K562 (cell line): ENCODE results near the gene TMEM242.

Source experiments
- ARHGAP35 ChIP-seq: fragments of 450-650 bp; IDR thresholded peaks from 2 replicates; pipeline ENCODE4 v1.6.1; 2018; ENCODE audit not compliant: partially characterized antibody
- ATF7 ChIP-seq: fragments of 450-650 bp; IDR thresholded peaks from 2 replicates; pipeline ENCODE4 v1.7.1; 2014; ENCODE audit warnings: mild to moderate bottlenecking, moderate library complexity
- SMARCA5 ChIP-seq: fragments of 450-650 bp; IDR thresholded peaks from 2 replicates; pipeline ENCODE4 v1.6.1; 2016
- ZNF324 ChIP-seq: fragments of 250-450 bp; sonication (Bioruptor Pico); IDR thresholded peaks from 2 replicates; pipeline ENCODE4 v1.4.0; 2020; ENCODE audit warnings: mild to moderate bottlenecking
- TF ChIP-seq, protein P1 (sequence below): fragments of 450-650 bp; IDR thresholded peaks from 2 replicates; pipeline ENCODE4 v1.6.1; 2018; ENCODE audit not compliant: partially characterized antibody
- TF ChIP-seq, protein P2 (sequence below): sonication (generic); formaldehyde crosslinking; IDR thresholded peaks from 2 replicates; pipeline ENCODE4 v1.8.1; 2023; ENCODE audit warnings: mild to moderate bottlenecking, missing genetic modification reagents

DNA sequence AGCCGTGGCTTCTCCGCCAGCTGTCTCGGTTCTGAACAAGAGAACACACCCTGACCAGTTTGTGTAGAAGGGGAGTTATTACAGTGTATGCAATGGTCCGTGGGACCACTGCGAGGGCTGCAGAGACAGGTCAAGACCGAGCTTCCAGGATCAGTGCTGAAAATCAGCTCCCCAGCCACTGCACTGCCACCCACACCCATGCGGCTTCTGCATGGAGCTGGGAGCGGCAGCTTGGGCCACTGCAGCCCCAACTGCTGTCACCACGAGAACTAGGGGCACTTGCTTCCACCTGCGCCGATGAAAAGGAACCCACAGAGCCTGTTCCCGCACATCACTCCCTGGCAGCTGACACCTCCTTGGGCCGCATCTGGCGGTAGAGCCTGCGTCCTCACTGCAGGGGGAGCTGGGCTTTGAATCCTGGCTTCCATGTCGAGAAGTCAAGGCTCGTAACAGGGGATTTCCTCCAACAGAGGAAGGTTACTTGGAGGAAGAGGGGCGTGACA, 56.2 kb downstream of the TMEM242 start:
- TF ChIP-seq ZNF324 (CRISPR knock-in tag) (no peak), ARHGAP35 (no peak), SMARCA5 (no peak), ATF7 (no peak)
- TF ChIP-seq, protein P1, sequence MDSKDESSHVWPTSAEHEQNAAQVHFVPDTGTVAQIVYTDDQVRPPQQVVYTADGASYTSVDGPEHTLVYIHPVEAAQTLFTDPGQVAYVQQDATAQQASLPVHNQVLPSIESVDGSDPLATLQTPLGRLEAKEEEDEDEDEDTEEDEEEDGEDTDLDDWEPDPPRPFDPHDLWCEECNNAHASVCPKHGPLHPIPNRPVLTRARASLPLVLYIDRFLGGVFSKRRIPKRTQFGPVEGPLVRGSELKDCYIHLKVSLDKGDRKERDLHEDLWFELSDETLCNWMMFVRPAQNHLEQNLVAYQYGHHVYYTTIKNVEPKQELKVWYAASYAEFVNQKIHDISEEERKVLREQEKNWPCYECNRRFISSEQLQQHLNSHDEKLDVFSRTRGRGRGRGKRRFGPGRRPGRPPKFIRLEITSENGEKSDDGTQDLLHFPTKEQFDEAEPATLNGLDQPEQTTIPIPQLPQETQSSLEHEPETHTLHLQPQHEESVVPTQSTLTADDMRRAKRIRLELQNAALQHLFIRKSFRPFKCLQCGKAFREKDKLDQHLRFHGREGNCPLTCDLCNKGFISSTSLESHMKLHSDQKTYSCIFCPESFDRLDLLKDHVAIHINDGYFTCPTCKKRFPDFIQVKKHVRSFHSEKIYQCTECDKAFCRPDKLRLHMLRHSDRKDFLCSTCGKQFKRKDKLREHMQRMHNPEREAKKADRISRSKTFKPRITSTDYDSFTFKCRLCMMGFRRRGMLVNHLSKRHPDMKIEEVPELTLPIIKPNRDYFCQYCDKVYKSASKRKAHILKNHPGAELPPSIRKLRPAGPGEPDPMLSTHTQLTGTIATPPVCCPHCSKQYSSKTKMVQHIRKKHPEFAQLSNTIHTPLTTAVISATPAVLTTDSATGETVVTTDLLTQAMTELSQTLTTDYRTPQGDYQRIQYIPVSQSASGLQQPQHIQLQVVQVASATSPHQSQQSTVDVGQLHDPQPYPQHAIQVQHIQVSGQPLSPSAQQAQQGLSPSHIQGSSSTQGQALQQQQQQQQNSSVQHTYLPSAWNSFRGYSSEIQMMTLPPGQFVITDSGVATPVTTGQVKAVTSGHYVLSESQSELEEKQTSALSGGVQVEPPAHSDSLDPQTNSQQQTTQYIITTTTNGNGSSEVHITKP: no peak
- TF ChIP-seq, protein P2, sequence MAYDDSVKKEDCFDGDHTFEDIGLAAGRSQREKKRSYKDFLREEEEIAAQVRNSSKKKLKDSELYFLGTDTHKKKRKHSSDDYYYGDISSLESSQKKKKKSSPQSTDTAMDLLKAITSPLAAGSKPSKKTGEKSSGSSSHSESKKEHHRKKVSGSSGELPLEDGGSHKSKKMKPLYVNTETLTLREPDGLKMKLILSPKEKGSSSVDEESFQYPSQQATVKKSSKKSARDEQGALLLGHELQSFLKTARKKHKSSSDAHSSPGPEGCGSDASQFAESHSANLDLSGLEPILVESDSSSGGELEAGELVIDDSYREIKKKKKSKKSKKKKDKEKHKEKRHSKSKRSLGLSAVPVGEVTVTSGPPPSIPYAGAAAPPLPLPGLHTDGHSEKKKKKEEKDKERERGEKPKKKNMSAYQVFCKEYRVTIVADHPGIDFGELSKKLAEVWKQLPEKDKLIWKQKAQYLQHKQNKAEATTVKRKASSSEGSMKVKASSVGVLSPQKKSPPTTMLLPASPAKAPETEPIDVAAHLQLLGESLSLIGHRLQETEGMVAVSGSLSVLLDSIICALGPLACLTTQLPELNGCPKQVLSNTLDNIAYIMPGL: no peak
